ENCODE results near the gene ZBTB20. TPM values are rescaled to one million over a fixed set of nuclear protein-coding genes. Genes with fewer than 3 reads are reported as not detected.

The ZBTB20 gene
- total RNA-seq, 1 donor from 2014 or later = 3.9 TPM

DNA sequence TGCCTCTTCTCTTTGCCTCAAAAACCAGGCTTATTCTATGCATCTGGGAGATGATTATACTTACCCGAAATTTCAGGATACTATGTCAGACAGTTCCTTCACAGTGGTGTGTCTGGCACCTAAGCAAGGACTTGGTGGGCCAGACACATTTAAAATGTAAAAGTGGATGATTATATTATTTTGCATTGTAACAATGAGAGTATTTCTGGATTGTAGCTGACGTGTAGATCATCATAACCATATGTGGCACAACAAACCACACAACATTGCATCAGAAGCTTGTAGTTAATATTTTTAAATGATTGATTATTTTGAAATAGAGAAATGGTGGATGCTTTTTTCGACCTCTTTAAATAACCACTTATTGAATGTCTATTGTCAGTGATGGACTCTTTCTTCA lies 744.2 kb downstream of the ZBTB20 start:
- Histone ChIP-seq H3K27me3 (ENCODE audit: control insufficient read depth, insufficient read depth, low read length) (no peaks in the 10 kb centered on the region), H3K4me3 (ENCODE audit: low read depth, low read length) (no peak overlapping the region), H3K36me3 (ENCODE audit: control insufficient read depth, insufficient read depth, low read length) (no peaks in the 10 kb centered on the region)
- no peak for FAIRE-seq
- no peak for DNase-seq (ENCODE audit: low read depth)
- TF ChIP-seq CTCF (IDR thresholded peaks at IDR 0.05; ENCODE audit: insufficient read depth, low read length, severe bottlenecking) = no peak

DNA sequence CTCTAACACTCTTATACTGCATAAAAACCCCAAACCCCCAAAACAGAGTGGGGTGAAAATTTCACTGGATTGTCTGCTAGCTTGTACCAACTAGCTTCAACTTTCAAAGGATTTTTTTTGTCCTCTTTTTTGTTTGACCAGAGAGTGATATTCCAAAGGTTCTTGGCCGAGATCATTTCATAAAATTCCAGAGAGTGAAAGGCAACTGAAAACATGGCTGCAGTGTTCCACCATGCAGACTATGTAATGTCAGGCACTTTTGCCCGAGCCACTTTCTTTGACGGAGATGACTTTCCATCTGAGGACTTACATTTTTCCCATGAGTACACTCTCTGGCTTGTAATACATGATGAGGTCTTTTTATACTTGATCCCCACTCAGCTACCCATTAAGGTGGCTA lies 745.7 kb downstream of the ZBTB20 start:
- DNase-seq (ENCODE audit: low read depth) = no peak
- no peaks in the 10 kb centered on the region for H3K27me3 ChIP-seq (ENCODE audit: control insufficient read depth, insufficient read depth, low read length)
- no peak for FAIRE-seq
- no peak for TF ChIP-seq CTCF (IDR thresholded peaks at IDR 0.05; ENCODE audit: insufficient read depth, low read length, severe bottlenecking)
- no peak overlapping the region for H3K4me3 ChIP-seq (ENCODE audit: low read depth, low read length)
- H3K36me3 ChIP-seq (ENCODE audit: control insufficient read depth, insufficient read depth, low read length) = no peaks in the 10 kb centered on the region

GRCh38 chr3:114400371-114400770 lies 746.7 kb downstream of the ZBTB20 start:
- no peak for DNase-seq (ENCODE audit: low read depth)
- Histone ChIP-seq H3K4me3 (ENCODE audit: low read depth, low read length) (no peak overlapping the region), H3K36me3 (ENCODE audit: control insufficient read depth, insufficient read depth, low read length) (no peaks in the 10 kb centered on the region), H3K27me3 (ENCODE audit: control insufficient read depth, insufficient read depth, low read length) (no peaks in the 10 kb centered on the region)
- no peak for TF ChIP-seq CTCF (IDR thresholded peaks at IDR 0.05; ENCODE audit: insufficient read depth, low read length, severe bottlenecking)
- no peak for FAIRE-seq

DNA sequence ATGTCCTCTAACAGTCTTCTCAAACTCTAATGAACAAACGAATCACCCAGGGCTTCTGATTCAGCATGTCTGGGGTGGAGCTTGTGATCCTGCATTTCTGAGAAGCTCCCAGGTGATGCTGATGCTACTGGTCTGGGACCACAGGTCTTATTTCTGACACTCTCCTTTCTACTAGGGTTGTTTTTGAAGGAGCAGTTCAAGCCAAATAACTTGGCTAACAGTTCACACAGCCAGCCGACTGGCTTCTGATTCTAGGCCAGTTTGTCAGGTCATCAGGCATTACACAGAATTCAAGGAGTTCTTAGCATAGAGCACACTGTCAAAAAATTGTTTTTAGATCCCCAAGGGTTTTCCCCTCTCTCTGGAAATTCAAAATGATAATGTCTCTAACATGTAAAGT lies 752.5 kb downstream of the ZBTB20 start:
- Histone ChIP-seq H3K4me3 (ENCODE audit: low read depth, low read length) (no peak overlapping the region), H3K36me3 (ENCODE audit: control insufficient read depth, insufficient read depth, low read length) (no peaks in the 10 kb centered on the region), H3K27me3 (ENCODE audit: control insufficient read depth, insufficient read depth, low read length) (no peaks in the 10 kb centered on the region)
- DNase-seq (ENCODE audit: low read depth) = no peak
- no peak for FAIRE-seq
- TF ChIP-seq CTCF (IDR thresholded peaks at IDR 0.05; ENCODE audit: insufficient read depth, low read length, severe bottlenecking) = no peak

DNA sequence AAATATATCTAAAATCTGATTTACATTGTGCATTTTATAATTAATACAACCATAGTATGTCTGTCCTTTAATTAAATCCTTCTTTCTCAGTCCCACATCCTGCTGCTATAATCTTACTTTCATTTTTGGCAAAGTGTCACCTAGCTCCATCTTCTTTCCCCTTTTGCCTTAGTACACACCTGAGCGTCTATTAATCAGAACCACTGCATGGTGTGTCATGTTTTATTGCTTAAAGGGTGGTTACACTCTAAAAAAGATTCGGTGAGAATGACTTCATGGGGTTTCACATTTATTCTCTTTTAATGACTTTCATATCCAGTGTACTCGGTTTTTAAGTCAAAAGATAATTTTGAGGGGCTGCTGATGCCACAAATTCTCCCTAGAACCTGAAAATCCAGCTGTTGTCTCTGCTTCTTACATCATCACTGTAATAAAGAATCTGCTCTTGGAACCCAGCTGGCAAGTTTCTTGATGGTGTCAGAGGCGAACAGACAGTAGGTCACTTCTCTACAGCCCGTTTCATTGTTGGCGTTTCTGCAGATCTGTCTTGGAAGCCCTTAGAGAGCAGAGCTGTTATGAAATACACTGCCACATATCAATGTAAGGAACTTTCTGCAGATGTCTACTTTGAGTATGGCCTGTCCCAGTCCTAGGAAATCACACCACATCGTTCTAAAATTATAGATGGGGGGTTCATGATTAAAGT lies 753.6 kb downstream of the ZBTB20 start:
- no peak for TF ChIP-seq CTCF (IDR thresholded peaks at IDR 0.05; ENCODE audit: insufficient read depth, low read length, severe bottlenecking)
- no peaks in the 10 kb centered on the region for H3K27me3 ChIP-seq (ENCODE audit: control insufficient read depth, insufficient read depth, low read length)
- DNase-seq (ENCODE audit: low read depth) = no peak
- no peaks in the 10 kb centered on the region for H3K36me3 ChIP-seq (ENCODE audit: control insufficient read depth, insufficient read depth, low read length)
- FAIRE-seq = no peak
- H3K4me3 ChIP-seq (ENCODE audit: low read depth, low read length) = no peak overlapping the region

- peak; percentile 26 for DNase-seq (ENCODE audit: low read depth)
- Histone ChIP-seq H3K4me3 (ENCODE audit: low read depth, low read length) (no peak overlapping the region), H3K36me3 (ENCODE audit: control insufficient read depth, insufficient read depth, low read length) (no peaks in the 10 kb centered on the region), H3K27me3 (ENCODE audit: control insufficient read depth, insufficient read depth, low read length) (no peaks in the 10 kb centered on the region)
- no peak for TF ChIP-seq CTCF (IDR thresholded peaks at IDR 0.05; ENCODE audit: insufficient read depth, low read length, severe bottlenecking)
- FAIRE-seq = no peak
These were observed 754.3 kb downstream of the ZBTB20 start for GRCh38 chr3:114392831-114393230.
